Skeletal muscle tissue (tissue), 4 donors: Measurements from ENCODE around the gene SNW1. TPM values are rescaled to one million over a fixed set of nuclear protein-coding genes. Genes with fewer than 3 reads are reported as not detected.

Experiments
- H3K27ac ChIP-seq: one replicate; pipeline ENCODE4 v1.7.0; 2013; ENCODE audit warnings: mild to moderate bottlenecking, low read depth, low read length, inconsistent platforms
- H3K27me3 ChIP-seq, 3 donors: one replicate each; pipeline ENCODE4 v1.7.0; 2013; ENCODE audit warnings: low read length in 3 of 3; ENCODE audit not compliant: control insufficient read depth in 3 of 3, insufficient read depth in 3 of 3
- H3K36me3 ChIP-seq, 3 donors: one replicate each; pipeline ENCODE4 v1.7.0; 2013; ENCODE audit warnings: low read length in 3 of 3; ENCODE audit not compliant: control insufficient read depth in 3 of 3, insufficient read depth in 3 of 3
- H3K4me1 ChIP-seq, 3 donors: one replicate each; pipeline ENCODE4 v1.7.0; 2013; ENCODE audit warnings: low read length in 3 of 3, mild to moderate bottlenecking in 3 of 3; ENCODE audit not compliant: control insufficient read depth in 3 of 3, insufficient read depth in 3 of 3
- H3K4me3 ChIP-seq, 3 donors: one replicate each; pipeline ENCODE4 v1.7.0; 2013; ENCODE audit warnings: low read length in 3 of 3
- H3K9ac ChIP-seq, 3 donors: one replicate each; pipeline ENCODE4 v1.7.0; 2013; ENCODE audit warnings: low read length in 3 of 3, mild to moderate bottlenecking in 3 of 3, moderate library complexity in 2 of 3, low read depth in 1 of 3
- H3K9me3 ChIP-seq, 3 donors: one replicate each; pipeline ENCODE4 v1.7.0; 2013; ENCODE audit warnings: low read length in 3 of 3; ENCODE audit not compliant: control insufficient read depth in 3 of 3
- total RNA-seq: library from RNA; depleted of rRNA; stranded (reverse); fragments of >200 nt; gene quantifications from one replicate; pipeline ENCODE4 v1.2.3, GENCODE V29; 2014
- donor health status: Osteomylitis.

The SNW1 gene
- total RNA-seq, 1 donor from 2014 or later = 40.7 TPM

DNA sequence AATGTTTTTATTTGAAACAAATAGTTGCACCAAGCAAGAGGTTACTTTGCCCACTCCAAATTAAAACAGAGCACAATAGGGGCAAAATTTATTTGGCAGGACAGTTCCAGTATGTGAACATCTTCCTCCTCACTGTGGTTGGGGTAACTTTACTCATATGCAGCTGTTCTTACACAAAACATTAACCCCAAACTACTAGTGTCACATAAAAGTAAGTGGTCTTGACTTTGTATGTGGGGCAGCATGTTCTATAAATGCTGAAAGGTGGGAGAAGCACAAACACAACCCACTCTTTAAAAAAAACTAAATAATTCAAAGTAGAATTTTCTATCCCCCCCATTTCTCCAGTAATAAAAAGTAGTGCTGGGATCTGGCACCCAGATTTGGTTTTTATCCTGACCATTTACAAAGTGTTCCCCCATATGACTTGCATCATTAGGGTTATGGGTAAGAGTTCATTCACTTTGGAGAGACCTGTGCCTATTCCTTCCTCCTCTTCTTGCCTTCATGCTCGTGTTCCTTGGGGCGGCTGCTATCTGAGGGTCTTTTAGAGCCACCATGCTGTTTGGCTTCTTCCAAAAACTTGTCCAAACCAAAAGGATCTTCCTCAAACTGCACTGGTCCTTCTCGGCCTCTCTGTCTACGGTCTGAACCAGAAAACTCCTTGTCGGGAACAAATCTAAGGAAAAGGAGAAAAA lies 43.2 kb downstream of the SNW1 start:
- H3K27ac ChIP-seq = no peak overlapping the region
- no peak overlapping the region for H3K9ac ChIP-seq
- no peak overlapping the region for H3K4me3 ChIP-seq
- no peaks in the 10 kb centered on the region for H3K4me1 ChIP-seq
- H3K27me3 ChIP-seq = no peaks in the 10 kb centered on the region
- no peaks in the 10 kb centered on the region for H3K9me3 ChIP-seq
- H3K36me3 ChIP-seq = peaks cover 16 to 71% (median 63%) of the 10 kb centered on the region in 3 donors

GRCh38 chr14:77714926-77715325 lies 46.0 kb downstream of the SNW1 start:
- Histone ChIP-seq H3K36me3 (peaks cover 18 to 67% (median 62%) of the 10 kb centered on the region in 3 donors), H3K27me3 (no peaks in the 10 kb centered on the region), H3K9me3 (no peaks in the 10 kb centered on the region), H3K27ac (no peak overlapping the region), H3K4me3 (no peak overlapping the region), H3K9ac (no peak overlapping the region), H3K4me1 (peaks cover 0 to 6% (median under 1%) of the 10 kb centered on the region in 3 donors)

GRCh38 chr14:77710364-77710763 lies 50.6 kb downstream of the SNW1 start:
- H3K9me3 ChIP-seq = no peaks in the 10 kb centered on the region
- H3K9ac ChIP-seq = no peak overlapping the region
- no peaks in the 10 kb centered on the region for H3K27me3 ChIP-seq
- peaks cover 6 to 33% (median 28%) of the 10 kb centered on the region in 3 donors for H3K36me3 ChIP-seq
- H3K4me1 ChIP-seq = peaks cover 15 to 38% (median 24%) of the 10 kb centered on the region in 3 donors
- H3K27ac ChIP-seq = no peak overlapping the region
- H3K4me3 ChIP-seq = no peak overlapping the region

DNA sequence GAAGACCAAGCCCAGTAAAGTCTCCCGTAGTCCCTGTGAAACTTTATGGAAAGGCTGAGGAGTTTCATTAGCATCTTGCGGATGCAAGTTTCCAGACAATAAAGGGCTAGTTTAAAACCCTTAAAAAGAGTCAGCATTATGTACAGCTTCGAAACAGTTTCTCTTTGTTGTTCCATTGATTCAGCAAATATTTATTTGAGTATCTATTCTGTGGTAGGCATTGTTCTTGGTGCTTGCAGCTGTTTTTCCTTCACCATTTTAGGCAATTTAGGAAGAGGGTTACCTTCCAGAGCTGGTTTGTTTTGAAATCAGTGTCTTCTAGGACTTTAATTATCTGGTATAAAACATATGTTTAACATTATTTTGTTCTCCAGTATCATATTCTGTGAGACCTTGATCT lies 51.5 kb downstream of the SNW1 start:
- Histone ChIP-seq H3K27ac (no peak overlapping the region), H3K4me3 (peak overlapping the region in 2 of 3 donors; percentile 87 to 95), H3K4me1 (peaks cover 15 to 38% (median 24%) of the 10 kb centered on the region in 3 donors), H3K9me3 (no peaks in the 10 kb centered on the region), H3K9ac (no peak overlapping the region), H3K36me3 (peaks cover 6 to 27% (median 26%) of the 10 kb centered on the region in 3 donors), H3K27me3 (no peaks in the 10 kb centered on the region)

DNA sequence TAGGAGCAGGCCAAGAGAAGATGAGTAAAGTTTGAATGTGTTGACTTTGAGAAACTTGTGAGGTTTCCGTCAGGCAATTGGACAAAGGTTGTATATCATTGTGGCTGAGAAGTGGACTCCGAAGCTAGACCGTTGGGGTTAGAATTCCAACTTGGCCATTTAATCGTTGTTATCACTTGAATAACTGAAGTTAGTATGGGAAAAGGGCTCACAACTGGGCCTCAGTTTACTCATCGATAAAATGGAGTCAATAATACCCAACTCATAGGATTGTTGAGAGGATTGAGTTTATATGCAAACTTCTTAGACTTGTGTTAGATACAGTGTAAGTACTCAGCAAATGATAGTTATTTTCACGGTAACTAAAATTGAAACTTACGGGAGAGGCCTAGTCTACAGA lies 52.2 kb downstream of the SNW1 start:
- H3K36me3 ChIP-seq = peaks cover 6 to 27% (median 26%) of the 10 kb centered on the region in 3 donors
- no peak overlapping the region for H3K27ac ChIP-seq

GRCh38 chr14:77707724-77708408 lies 53.1 kb downstream of the SNW1 start, which contains the start of the genes ALKBH1 and SLIRP:
TSS of gene ALKBH1 (minus strand) at chr14:77708023. CDS start at chr14:77708004, 19 bp downstream.
TSS of gene SLIRP (plus strand) at chr14:77708103. CDS start at chr14:77708112, 9 bp downstream.
- no peaks in the 10 kb centered on the region for H3K27me3 ChIP-seq
- H3K36me3 ChIP-seq = peaks cover 10 to 31% (median 28%) of the 10 kb centered on the region in 3 donors
- H3K4me3 ChIP-seq = peak within 1 kb of the TSS; percentile 87 to 98 (median 95)
- H3K4me1 ChIP-seq = peaks cover 15 to 38% (median 24%) of the 10 kb centered on the region in 3 donors
- H3K27ac ChIP-seq = peak within 1 kb of the TSS; percentile 63
- no peaks in the 10 kb centered on the region for H3K9me3 ChIP-seq
- peak within 1 kb of the TSS; percentile 77 to 92 (median 92) for H3K9ac ChIP-seq

More for the DNA sequence above, 52.2 kb downstream of the SNW1 start:
- Histone ChIP-seq H3K4me3 (peak overlapping the region; percentile 87 to 98 (median 95)), H3K27me3 (no peaks in the 10 kb centered on the region), H3K4me1 (peaks cover 15 to 38% (median 24%) of the 10 kb centered on the region in 3 donors), H3K9ac (peak overlapping the region; percentile 77 to 92 (median 87)), H3K9me3 (no peaks in the 10 kb centered on the region)

GRCh38 chr14:77707355-77707723 lies 53.6 kb downstream of the SNW1 start:
- no peaks in the 10 kb centered on the region for H3K9me3 ChIP-seq
- no peaks in the 10 kb centered on the region for H3K27me3 ChIP-seq
- peaks cover 13 to 31% (median 28%) of the 10 kb centered on the region in 3 donors for H3K36me3 ChIP-seq
- H3K4me1 ChIP-seq = peaks cover 15 to 38% (median 24%) of the 10 kb centered on the region in 3 donors
- H3K27ac ChIP-seq = peak overlapping the region; percentile 63
- peak overlapping the region; percentile 87 to 98 (median 95) for H3K4me3 ChIP-seq
- H3K9ac ChIP-seq = peak overlapping the region; percentile 77 to 92 (median 92)

- H3K27ac ChIP-seq = no peak overlapping the region
- H3K27me3 ChIP-seq = no peaks in the 10 kb centered on the region
- peaks cover 12 to 32% (median 20%) of the 10 kb centered on the region in 3 donors for H3K36me3 ChIP-seq
These were observed 69.7 kb downstream of the SNW1 start for GRCh38 chr14:77691259-77691658.

DNA sequence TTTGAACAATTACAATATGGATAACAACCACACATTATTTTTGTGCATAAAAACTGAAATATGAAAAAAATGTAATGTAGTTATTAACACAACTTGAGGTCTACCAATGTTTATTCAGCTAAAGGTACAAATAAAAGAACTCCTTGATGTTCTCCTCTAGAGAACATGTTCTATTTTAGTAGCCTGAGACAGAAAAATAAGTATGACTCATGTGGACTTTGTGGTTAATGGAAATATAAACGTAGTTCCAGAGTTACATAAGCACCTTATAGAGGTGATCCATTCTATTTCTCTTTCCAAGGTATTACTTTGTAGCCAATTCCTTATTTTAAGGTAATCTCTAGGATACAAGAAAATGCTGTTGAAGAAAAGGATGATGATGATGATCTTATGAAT lies 78.8 kb downstream of the SNW1 start:
- no peak overlapping the region for H3K4me3 ChIP-seq
- no peaks in the 10 kb centered on the region for H3K9me3 ChIP-seq
- H3K27ac ChIP-seq = peak overlapping the region; percentile 67
- H3K4me1 ChIP-seq = peaks cover 9 to 12% (median 9%) of the 10 kb centered on the region in 3 donors
- H3K36me3 ChIP-seq = peaks cover 4 to 12% (median 9%) of the 10 kb centered on the region in 3 donors
- no peak overlapping the region for H3K9ac ChIP-seq
- H3K27me3 ChIP-seq = no peaks in the 10 kb centered on the region

More at GRCh38 chr14:77691259-77691658, 69.7 kb downstream of the SNW1 start:
- Histone ChIP-seq H3K9me3 (no peaks in the 10 kb centered on the region), H3K4me3 (no peak overlapping the region), H3K4me1 (no peaks in the 10 kb centered on the region), H3K9ac (no peak overlapping the region)
